Fibroblast of villous mesenchyme (primary cell): Measurements from ENCODE around the gene ADRA1B. TPM values are rescaled to one million over a fixed set of nuclear protein-coding genes. Genes with fewer than 3 reads are reported as not detected.

Experiments
- DNase-seq: peaks from one replicate; pipeline ENCODE4 v3.0.0-alpha.2; 2010; ENCODE audit warnings: low read depth
- H3K4me3 ChIP-seq: 2 replicates; pipeline ENCODE4 v1.5.1; 2011; ENCODE audit warnings: low read depth, mild to moderate bottlenecking, low read length
- total RNA-seq: library from RNA; depleted of rRNA; stranded (reverse); fragments of >200 nt; gene quantifications from 2 replicates; pipeline ENCODE4 v1.2.3, GENCODE V29; 2012
- TF ChIP-seq, protein P1 (sequence below): IDR thresholded peaks from 2 replicates; pipeline ENCODE4 v1.5.1; 2012; ENCODE audit warnings: low read depth, mild to moderate bottlenecking, low read length; ENCODE audit not compliant: insufficient read depth

ADRA1B gene
- total RNA-seq, 1 donor: 0.43 TPM

DNA sequence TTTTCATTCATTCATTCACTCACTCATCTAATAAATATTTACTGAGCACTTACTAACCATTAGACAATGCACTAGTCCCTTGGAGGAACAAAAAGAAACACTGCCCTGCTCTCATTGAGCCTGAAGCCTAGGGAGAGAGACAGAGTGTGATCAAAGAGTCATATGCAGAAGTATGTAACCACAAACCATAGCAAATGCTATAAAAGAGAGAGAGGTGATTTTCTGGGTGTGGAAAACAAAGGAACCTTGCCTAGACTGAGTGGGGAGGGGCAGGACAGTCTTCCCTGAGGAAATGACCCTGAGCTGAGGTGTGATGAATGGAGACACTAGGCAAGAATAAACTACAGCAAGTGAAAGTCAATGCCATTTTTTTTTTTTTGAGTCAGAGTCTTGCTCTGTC is 10.8 kb upstream of the ADRA1B start:
- DNase-seq: peak; percentile 39
- TF ChIP-seq, protein P1, sequence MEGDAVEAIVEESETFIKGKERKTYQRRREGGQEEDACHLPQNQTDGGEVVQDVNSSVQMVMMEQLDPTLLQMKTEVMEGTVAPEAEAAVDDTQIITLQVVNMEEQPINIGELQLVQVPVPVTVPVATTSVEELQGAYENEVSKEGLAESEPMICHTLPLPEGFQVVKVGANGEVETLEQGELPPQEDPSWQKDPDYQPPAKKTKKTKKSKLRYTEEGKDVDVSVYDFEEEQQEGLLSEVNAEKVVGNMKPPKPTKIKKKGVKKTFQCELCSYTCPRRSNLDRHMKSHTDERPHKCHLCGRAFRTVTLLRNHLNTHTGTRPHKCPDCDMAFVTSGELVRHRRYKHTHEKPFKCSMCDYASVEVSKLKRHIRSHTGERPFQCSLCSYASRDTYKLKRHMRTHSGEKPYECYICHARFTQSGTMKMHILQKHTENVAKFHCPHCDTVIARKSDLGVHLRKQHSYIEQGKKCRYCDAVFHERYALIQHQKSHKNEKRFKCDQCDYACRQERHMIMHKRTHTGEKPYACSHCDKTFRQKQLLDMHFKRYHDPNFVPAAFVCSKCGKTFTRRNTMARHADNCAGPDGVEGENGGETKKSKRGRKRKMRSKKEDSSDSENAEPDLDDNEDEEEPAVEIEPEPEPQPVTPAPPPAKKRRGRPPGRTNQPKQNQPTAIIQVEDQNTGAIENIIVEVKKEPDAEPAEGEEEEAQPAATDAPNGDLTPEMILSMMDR: no peak
- H3K4me3 ChIP-seq: no peak overlapping the region

DNA sequence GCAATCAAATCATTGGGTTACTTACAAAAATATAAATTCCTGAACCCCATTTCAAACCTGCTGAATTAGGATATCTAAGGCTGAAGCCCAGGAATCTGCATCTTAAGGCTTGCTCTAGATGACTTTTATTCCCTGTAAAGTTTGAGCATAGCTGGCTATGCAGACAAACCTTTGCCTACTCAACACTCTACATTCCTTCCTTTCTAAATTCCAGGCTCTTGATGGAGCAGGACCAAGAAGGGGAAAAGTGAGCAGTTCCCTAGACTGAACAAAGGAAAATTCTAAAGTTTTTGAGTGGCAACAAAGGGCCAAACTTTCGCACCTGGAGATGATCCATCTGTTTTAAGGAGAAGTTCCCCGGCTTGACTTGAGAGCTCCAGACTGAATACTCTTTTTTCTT is 9.8 kb upstream of the ADRA1B start:
- no peak overlapping the region for H3K4me3 ChIP-seq
- no peak for DNase-seq
- TF ChIP-seq, protein P1: no peak

DNA sequence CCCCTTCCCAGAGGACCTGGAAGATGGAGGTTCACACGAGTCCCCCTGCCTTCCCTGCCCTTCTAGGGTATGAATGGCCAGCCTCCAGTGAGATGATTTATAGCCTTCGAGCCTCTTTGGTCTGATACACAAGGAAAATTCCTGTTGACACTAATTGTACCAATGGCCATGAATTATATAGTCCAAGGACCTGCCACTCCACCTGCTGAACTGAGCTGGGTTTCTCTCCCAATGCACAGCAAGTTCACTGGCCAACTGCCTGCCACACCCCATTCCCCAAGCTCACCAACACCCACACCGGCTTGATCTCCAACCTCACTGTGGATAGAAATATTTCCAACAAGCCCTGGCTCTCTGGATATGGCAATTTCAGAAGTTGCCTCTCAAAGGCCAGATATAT is 9.3 kb upstream of the ADRA1B start:
- TF ChIP-seq, protein P1: no peak
- no peak overlapping the region for H3K4me3 ChIP-seq
- no peak for DNase-seq

DNA sequence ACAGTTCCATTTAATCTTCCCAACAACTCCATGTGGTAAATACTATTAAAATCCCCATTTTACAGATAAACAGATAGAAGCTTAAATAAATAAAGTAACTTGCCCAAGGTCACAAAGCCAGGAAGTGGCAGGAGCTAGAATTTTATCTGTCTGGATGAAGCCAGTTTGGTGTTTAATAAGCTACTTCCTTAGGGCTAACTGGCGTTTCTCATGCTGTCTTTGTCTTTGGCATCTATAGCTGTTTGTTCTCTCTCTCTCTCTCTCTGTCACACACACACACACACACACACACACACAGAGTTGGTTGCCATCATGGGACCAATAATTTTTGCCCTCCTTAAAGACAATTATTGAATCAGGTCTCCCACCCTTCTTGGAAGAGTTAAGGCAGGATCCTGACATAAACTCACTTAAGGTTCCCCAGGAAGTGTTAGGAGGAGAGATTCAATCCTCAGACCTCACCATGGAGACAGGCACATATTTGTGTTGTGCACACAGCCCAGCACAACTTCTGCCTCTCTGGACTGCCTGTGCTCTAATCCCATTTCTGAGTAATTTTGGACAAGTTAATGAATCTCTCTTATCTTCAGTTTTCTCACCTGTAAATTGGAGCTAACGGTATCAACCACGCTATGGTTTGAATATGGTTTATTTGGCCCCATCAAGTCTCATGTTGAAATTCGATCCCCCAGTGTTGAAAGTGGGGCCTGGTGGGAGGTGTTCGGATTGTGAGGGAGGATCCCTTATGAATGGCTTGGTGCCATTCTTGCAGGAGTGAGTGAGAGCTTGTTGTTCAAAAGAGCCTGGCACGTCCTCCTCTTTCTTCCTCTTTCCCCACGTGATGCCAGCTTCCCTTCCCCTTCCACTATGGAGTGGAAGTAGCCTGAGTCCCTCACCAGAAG is 8.3 kb upstream of the ADRA1B start:
- TF ChIP-seq, protein P1: no peak

DNA sequence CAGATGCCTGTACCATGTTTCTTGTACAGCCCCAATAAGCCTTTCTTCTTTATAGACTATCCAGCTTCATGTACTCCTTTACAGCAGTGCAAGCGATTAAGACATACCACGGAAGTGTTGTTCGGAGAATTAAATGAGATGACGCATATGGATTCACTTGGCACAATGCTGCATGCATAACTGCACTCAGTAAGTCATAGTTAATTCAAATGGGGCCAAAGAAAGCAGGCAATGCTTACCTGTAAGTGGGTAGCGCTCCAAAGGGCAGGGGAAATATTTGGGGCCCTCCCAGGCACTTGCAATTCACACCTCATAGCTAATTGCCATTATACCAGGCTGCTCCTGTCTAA is 7.7 kb upstream of the ADRA1B start:
- no peak overlapping the region for H3K4me3 ChIP-seq
- no peak for DNase-seq
- TF ChIP-seq, protein P1: no peak

More for the DNA sequence above, 8.3 kb upstream of the ADRA1B start:
- H3K4me3 ChIP-seq: no peak overlapping the region
- DNase-seq: no peak

DNA sequence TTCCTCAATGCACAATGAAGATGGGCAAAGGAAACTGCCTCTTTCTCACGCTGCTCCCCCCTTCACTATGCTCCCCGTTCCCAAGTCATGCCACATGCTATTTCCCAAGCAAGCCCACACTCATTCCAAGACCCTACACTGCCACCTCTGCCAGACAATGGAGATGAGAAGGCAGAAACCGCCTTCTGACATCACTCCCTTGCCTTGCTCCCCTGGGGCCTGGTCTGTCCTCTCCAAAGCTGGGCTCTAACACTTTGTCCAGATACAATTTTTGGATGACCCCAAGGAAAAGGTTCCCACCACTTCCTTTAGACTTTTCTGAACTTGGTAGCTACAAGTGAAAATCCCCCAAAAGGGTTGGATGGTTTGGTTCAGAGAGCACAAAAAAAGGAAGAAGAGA is 7.2 kb upstream of the ADRA1B start:
- DNase-seq: no peak
- TF ChIP-seq, protein P1: no peak
- no peak overlapping the region for H3K4me3 ChIP-seq
